ENCODE data around the gene RNF130. TPM values are rescaled to one million over a fixed set of nuclear protein-coding genes. Genes with fewer than 3 reads are reported as not detected.

The RNF130 gene
- total RNA-seq, 4 donors from 2014 or later: 34.5 to 79.5 (median 55.6) TPM

DNA sequence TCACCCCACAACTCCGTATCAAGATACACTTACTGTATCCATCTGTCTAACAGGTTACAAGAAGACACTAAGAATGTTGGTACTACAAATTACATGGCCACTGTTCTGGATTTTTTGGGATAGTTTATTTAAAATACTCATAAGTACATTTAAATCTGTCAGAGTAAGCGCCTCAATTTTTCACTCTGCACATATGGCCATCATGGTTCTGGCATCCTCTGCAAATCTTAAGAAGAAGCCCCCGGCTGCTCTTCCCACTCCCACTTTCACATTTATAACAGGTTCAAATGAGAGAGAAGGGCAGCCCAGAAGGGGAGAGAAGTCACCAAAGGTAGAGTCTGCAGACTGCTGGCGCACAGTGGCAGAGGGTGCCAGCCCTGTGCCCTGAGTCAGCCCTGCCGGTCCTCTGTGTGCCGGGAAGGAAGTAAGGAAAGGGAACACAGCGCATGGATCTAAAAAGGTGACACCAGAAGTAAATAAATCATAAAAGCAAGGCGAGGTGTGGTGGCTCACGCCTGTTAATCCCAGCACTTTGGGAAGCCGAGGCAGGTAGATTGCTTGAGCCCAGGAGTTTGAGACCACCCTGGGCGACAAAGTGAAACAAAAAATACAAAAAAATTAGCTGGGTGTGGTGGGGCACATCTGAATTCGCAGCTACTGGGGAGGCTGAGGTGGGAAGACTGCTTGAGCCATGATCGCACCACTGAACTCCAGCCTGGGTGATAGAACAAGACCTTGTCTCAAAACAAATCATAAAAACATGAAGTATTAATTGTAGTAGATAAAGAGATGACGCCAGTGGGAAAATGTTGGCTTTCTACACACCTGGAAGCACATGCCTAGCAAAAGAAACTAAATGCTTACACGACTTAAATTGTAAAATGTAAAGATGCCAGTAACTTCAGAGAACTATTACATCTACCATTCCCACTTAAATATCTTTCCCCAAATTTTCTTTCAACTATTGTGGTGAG, 30.0 kb downstream of the RNF130 start:
- no peak for DNase-seq
- in situ Hi-C loops (cut with MboI; ENCODE audit: low sequenced_read_pairs in 4 of 4): no loop called here
- H3K27ac ChIP-seq: no peak overlapping the region
- no peaks in the 10 kb centered on the region for H3K4me1 ChIP-seq
- H3K36me3 ChIP-seq: peaks cover 0 to 9% of the 10 kb centered on the region in 2 donors
- no peaks in the 10 kb centered on the region for H3K27me3 ChIP-seq
- H3K4me3 ChIP-seq: no peak overlapping the region
- no peak for TF ChIP-seq POLR2A (IDR thresholded peaks at IDR 0.05)
- no peak for TF ChIP-seq CTCF (IDR thresholded peaks at IDR 0.05 in 4 of 5, conservative IDR thresholded peaks at IDR 0.05 in 1 of 5)
- no peaks in the 10 kb centered on the region for H3K9me3 ChIP-seq
- intact Hi-C loops (cut with DNase I; ENCODE audit: low total_unique reads): no loop called here
- no peak for ATAC-seq

DNA sequence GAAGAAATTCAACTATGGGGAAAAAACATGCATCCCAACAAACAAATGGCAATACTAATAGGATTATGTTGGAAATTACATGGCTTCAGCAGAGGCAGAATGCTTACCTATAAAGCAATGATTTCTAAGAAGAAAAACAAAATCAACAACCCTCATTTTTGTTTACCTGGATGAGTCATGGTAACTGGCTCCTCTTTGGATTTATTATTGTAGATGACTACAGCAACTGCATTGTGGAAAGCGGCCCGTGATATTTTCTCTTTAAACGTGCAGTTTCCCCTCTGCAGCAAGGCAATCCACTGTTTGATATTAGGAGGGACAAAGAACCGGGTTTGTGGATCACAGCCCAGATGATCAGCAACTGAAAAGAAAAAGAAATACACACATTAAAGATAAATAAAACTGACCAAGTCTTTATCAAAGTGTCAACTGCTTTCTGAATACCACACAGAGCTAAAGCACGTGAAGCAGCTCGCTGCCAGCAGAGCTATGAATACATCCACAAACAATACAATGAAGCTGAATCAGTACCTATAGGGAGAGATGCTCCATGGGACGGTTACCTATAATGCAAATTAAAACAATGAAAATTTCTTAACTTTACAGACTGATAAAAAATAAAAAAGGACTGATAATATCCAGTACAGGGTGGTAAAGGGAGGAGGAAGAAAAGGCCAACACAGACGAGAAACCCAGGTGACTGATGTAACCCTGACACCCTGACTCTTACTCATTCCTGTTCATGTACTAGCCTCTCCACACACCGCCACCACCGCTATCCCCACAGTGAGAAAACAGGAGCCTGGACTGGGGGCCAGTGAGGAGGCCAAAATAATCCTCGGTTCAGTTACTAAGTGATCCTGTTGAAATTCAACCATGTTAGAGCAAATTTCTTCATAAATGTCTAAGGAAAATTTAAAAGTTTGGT, 31.0 kb downstream of the RNF130 start:
- ATAC-seq: no peak
- Histone ChIP-seq H3K36me3 (peaks cover 0 to 19% of the 10 kb centered on the region in 2 donors), H3K27ac (no peak overlapping the region), H3K4me1 (no peaks in the 10 kb centered on the region), H3K27me3 (no peaks in the 10 kb centered on the region), H3K4me3 (no peak overlapping the region), H3K9me3 (no peaks in the 10 kb centered on the region)
- DNase-seq: no peak
- intact Hi-C loops (cut with DNase I; ENCODE audit: low total_unique reads): no loop called here
- no peak for TF ChIP-seq CTCF (IDR thresholded peaks at IDR 0.05 in 4 of 5, conservative IDR thresholded peaks at IDR 0.05 in 1 of 5)
- TF ChIP-seq POLR2A (IDR thresholded peaks at IDR 0.05): no peak
- in situ Hi-C loops (cut with MboI; ENCODE audit: low sequenced_read_pairs in 4 of 4): no loop called here

DNA sequence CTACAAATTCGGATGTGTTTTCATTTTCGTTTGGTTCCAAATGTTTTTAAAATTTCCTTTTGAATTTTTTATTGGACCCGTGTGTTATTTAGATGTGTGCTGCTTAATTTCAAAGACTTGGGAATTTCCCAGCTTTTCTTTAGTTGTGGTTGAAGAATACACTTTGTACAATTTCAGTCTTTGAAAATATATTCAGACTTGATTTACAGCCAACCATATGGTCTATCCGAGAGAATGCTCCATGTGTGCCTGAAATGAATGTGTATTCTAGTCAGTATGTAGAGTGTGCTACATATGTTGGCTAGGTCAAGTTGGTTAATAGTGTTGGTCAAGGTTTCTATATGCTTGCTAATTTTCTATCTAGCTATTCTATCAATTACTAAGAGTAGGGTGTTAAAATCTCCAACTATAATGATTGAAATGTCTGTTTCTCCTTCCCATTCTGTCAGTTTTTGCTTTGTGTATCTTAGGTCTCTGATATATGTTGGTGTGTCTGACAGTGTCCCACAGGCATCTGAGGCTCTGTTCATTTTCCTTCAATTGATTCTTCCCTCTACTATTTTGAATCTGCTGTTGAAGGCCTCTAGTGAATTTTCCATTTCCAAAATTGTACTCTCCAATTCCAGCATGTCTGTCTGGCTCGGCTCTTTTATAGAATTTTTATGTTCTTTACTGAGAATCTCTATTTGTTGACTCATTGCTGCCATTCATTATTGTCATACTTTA, 36.2 kb downstream of the RNF130 start:
- no peak for ATAC-seq
- no peak for TF ChIP-seq POLR2A (IDR thresholded peaks at IDR 0.05)
- no peak for TF ChIP-seq CTCF (IDR thresholded peaks at IDR 0.05 in 4 of 5, conservative IDR thresholded peaks at IDR 0.05 in 1 of 5)
- in situ Hi-C loops (cut with MboI; ENCODE audit: low sequenced_read_pairs in 4 of 4): no loop called here
- DNase-seq: no peak
- no peak overlapping the region for H3K4me3 ChIP-seq
- no peak overlapping the region for H3K27ac ChIP-seq
- no peaks in the 10 kb centered on the region for H3K4me1 ChIP-seq
- peaks cover 0 to 37% of the 10 kb centered on the region in 2 donors for H3K36me3 ChIP-seq
- intact Hi-C loops (cut with DNase I; ENCODE audit: low total_unique reads): no loop called here
- no peaks in the 10 kb centered on the region for H3K27me3 ChIP-seq
- no peaks in the 10 kb centered on the region for H3K9me3 ChIP-seq

DNA sequence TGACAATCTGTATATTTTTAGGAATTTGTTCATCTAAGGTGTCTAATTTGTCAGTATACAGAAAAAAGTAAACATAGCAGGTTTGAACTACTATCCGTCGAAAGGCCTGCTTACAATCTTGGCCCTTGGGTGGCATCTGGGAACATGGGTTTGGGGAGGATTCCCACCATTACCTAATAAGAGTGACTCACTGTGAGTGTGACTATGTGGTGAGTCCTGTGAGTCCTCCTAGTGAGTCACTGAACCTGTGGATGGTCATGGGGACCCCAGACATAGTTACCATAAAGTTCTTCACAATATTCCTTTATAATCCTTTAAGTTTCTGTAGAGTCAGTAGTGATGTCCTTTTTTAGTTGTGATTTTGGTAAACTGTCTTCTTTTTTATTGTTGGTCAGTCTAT, 37.0 kb downstream of the RNF130 start:
- ATAC-seq (no peak), DNase-seq (no peak)
- intact Hi-C loops (cut with DNase I; ENCODE audit: low total_unique reads) (no loop called here), in situ Hi-C loops (cut with MboI; ENCODE audit: low sequenced_read_pairs in 4 of 4) (no loop called here)
- Histone ChIP-seq H3K27ac (no peak overlapping the region), H3K27me3 (no peaks in the 10 kb centered on the region), H3K4me1 (no peaks in the 10 kb centered on the region), H3K36me3 (peaks cover 0 to 37% of the 10 kb centered on the region in 2 donors), H3K4me3 (no peak overlapping the region), H3K9me3 (no peaks in the 10 kb centered on the region)
- no peak for TF ChIP-seq POLR2A (IDR thresholded peaks at IDR 0.05)
- no peak for TF ChIP-seq CTCF (IDR thresholded peaks at IDR 0.05 in 4 of 5, conservative IDR thresholded peaks at IDR 0.05 in 1 of 5)

Measured in gastrocnemius medialis (tissue), 4 donors.